HuH-7 (cell line): ENCODE results near the gene RFWD3.

ENCODE experiments used
- DNase-seq: peaks from one replicate; pipeline ENCODE4 v3.0.0; 2011; ENCODE audit warnings: low spot score

The RFWD3 gene

GRCh38 chr16:74578433-74578832 is 88.2 kb downstream of the RFWD3 start:
- DNase-seq: no peak

GRCh38 chr16:74577882-74578366 is 88.8 kb downstream of the RFWD3 start:
- DNase-seq: no peak

- no peak for DNase-seq
These were observed 90.7 kb downstream of the RFWD3 start for GRCh38 chr16:74575807-74576643.

GRCh38 chr16:74575175-74575806 is 91.4 kb downstream of the RFWD3 start:
- no peak for DNase-seq

- no peak for DNase-seq
These were observed 92.5 kb downstream of the RFWD3 start for GRCh38 chr16:74574146-74574545.

GRCh38 chr16:74573622-74574021 is 93.1 kb downstream of the RFWD3 start:
- DNase-seq: no peak
